Omental fat pad (tissue), 4 donors: ENCODE data around the gene PADI2. TPM values are rescaled to one million over a fixed set of nuclear protein-coding genes. Genes with fewer than 3 reads are reported as not detected.

Experiments used
- ATAC-seq: fragments of 150-250 bp; one replicate; pipeline ENCODE4 v1.9.1; 2016; ENCODE audit warnings: mild to moderate bottlenecking, moderate library complexity; ENCODE audit not compliant: low FRiP score
- DNase-seq: peaks from one replicate; pipeline ENCODE4 v3.0.0-alpha.2; 2019; ENCODE audit warnings: low spot score
- CTCF ChIP-seq, 3 donors: fragments of 450-650 bp; IDR thresholded peaks; one replicate each; pipeline ENCODE4 v1.5.1; 2016 to 2017; ENCODE audit warnings: antibody characterized with exemption in 3 of 3, mild to moderate bottlenecking in 3 of 3, moderate library complexity in 2 of 3
- total RNA-seq, 4 donors: library from RNA; depleted of rRNA; stranded (reverse); fragments of >200 nt; gene quantifications; one replicate each; pipeline ENCODE4 v1.1.0, GENCODE V29; 2016

PADI2 gene
- total RNA-seq, 4 donors from 2014 or later = 0.37 to 19.9 (median 1.6) TPM

GRCh38 chr1:17134034-17134433 is 14.8 kb upstream of the PADI2 start:
- no peak for ATAC-seq
- no peak for DNase-seq
- TF ChIP-seq CTCF (IDR thresholded peaks at IDR 0.05) = no peak

GRCh38 chr1:17130138-17130635 is 10.9 kb upstream of the PADI2 start:
- TF ChIP-seq CTCF (IDR thresholded peaks at IDR 0.05) = no peak
- no peak for DNase-seq
- no peak for ATAC-seq

GRCh38 chr1:17128361-17128760 is 9.1 kb upstream of the PADI2 start:
- DNase-seq (no peak), ATAC-seq (peak; percentile 88)
- TF ChIP-seq CTCF (IDR thresholded peaks at IDR 0.05) = no peak

- ATAC-seq = peak; percentile 50
- peak; percentile 99 for DNase-seq
- peak in 2 of 3 donors; percentile 56 to 93 for TF ChIP-seq CTCF (IDR thresholded peaks at IDR 0.05)
Measured at GRCh38 chr1:17125756-17126237, 6.5 kb upstream of the PADI2 start.

- DNase-seq (no peak), ATAC-seq (no peak)
- TF ChIP-seq CTCF (IDR thresholded peaks at IDR 0.05) = no peak
Measured at GRCh38 chr1:17123196-17124045, 4.2 kb upstream of the PADI2 start.

GRCh38 chr1:17122521-17123164 is 3.4 kb upstream of the PADI2 start:
- DNase-seq (no peak), ATAC-seq (no peak)
- no peak for TF ChIP-seq CTCF (IDR thresholded peaks at IDR 0.05)
